WTC11 (cell line): ENCODE results near the gene SPINK13.

Experiments
- ARID4B ChIP-seq: sonication (generic); formaldehyde crosslinking; IDR thresholded peaks from 2 replicates; pipeline ENCODE4 v1.8.0; 2023; ENCODE audit warnings: missing genetic modification reagents, mild to moderate bottlenecking, borderline replicate concordance
- CREB1 ChIP-seq: sonication (generic); formaldehyde crosslinking; IDR thresholded peaks from 2 replicates; pipeline ENCODE4 v1.8.0; 2023; ENCODE audit warnings: mild to moderate bottlenecking, missing genetic modification reagents
- CTCF ChIP-seq: fragments of 200-600 bp; IDR thresholded peaks from 2 replicates; pipeline ENCODE4 v1.8.0; 2022; ENCODE audit warnings: antibody characterized with exemption
- E2F1 ChIP-seq: sonication (generic); formaldehyde crosslinking; IDR thresholded peaks from 2 replicates; pipeline ENCODE4 v1.8.0; 2022; ENCODE audit warnings: mild to moderate bottlenecking, missing genetic modification reagents
- KAT7 ChIP-seq: sonication (generic); formaldehyde crosslinking; IDR thresholded peaks from 2 replicates; pipeline ENCODE4 v1.8.1; 2023; ENCODE audit warnings: missing genetic modification reagents, mild to moderate bottlenecking, borderline replicate concordance
- MLX ChIP-seq: sonication (generic); formaldehyde crosslinking; IDR thresholded peaks from 2 replicates; pipeline ENCODE4 v1.8.1; 2023; ENCODE audit warnings: mild to moderate bottlenecking, missing genetic modification reagents, moderate library complexity
- NFYB ChIP-seq: sonication (generic); formaldehyde crosslinking; conservative IDR thresholded peaks from 2 replicates; pipeline ENCODE4 v1.8.0; 2022; ENCODE audit warnings: low read depth, missing genetic modification reagents
- PREB ChIP-seq: sonication (generic); formaldehyde crosslinking; IDR thresholded peaks from 2 replicates; pipeline ENCODE4 v1.8.1; 2022; ENCODE audit warnings: mild to moderate bottlenecking, missing genetic modification reagents, moderate library complexity, borderline replicate concordance
- SMAD3 ChIP-seq: sonication (generic); formaldehyde crosslinking; IDR thresholded peaks from 2 replicates; pipeline ENCODE4 v1.8.0; 2022; ENCODE audit warnings: missing genetic modification reagents, mild to moderate bottlenecking, borderline replicate concordance
- SP1 ChIP-seq: sonication (generic); formaldehyde crosslinking; conservative IDR thresholded peaks from 2 replicates; pipeline ENCODE4 v1.8.1; 2022; ENCODE audit warnings: missing genetic modification reagents
- TEAD4 ChIP-seq: sonication (generic); formaldehyde crosslinking; IDR thresholded peaks from 2 replicates; pipeline ENCODE4 v1.8.0; 2022; ENCODE audit warnings: mild to moderate bottlenecking, missing genetic modification reagents
- USF1 ChIP-seq: sonication (generic); formaldehyde crosslinking; IDR thresholded peaks from 2 replicates; pipeline ENCODE4 v1.8.0; 2022; ENCODE audit warnings: mild to moderate bottlenecking, missing genetic modification reagents
- ZBTB21 ChIP-seq: sonication (generic); formaldehyde crosslinking; IDR thresholded peaks from 2 replicates; pipeline ENCODE4 v1.8.1; 2023; ENCODE audit warnings: mild to moderate bottlenecking, missing genetic modification reagents, borderline replicate concordance
- ZNF281 ChIP-seq: sonication (generic); formaldehyde crosslinking; IDR thresholded peaks from 2 replicates; pipeline ENCODE4 v1.8.0; 2023; ENCODE audit warnings: mild to moderate bottlenecking, missing genetic modification reagents

- TF ChIP-seq CTCF (no peak), ARID4B (CRISPR knock-in tag) (no peak), PREB (no peak), ZNF281 (CRISPR knock-in tag) (no peak), MLX (CRISPR knock-in tag) (no peak), USF1 (CRISPR knock-in tag) (no peak), NFYB (CRISPR knock-in tag) (no peak), KAT7 (no peak), ZBTB21 (CRISPR knock-in tag) (no peak), E2F1 (CRISPR knock-in tag) (no peak), TEAD4 (no peak), SP1 (CRISPR knock-in tag) (no peak), SMAD3 (CRISPR knock-in tag) (no peak), CREB1 (no peak)
Measured at GRCh38 chr5:148309746-148310145, 41.2 kb downstream of the SPINK13 start.
